AG20443 (cell line): Measurements from ENCODE around the gene GHRHR.

ENCODE experiments used
- DNase-seq: peaks from one replicate; pipeline ENCODE4 v3.0.0; 2012; ENCODE audit warnings: low spot score, mixed read lengths

The GHRHR gene

GRCh38 chr7:30963842-30964241 lies at the start of gene GHRHR:
Gene GHRHR (plus strand): TSS chr7:30963953. CDS start chr7:30964069, 116 bp downstream.
- DNase-seq, result peak; percentile 5

GRCh38 chr7:30914596-30914995 lies 49.2 kb upstream of the GHRHR start:
- peak; percentile 84 for DNase-seq

- peak; percentile 58 for DNase-seq
Measured at GRCh38 chr7:30915005-30915601, 48.6 kb upstream of the GHRHR start.

GRCh38 chr7:30915751-30916150 lies 48.0 kb upstream of the GHRHR start:
- DNase-seq, result no peak

GRCh38 chr7:30916255-30916654 lies 47.5 kb upstream of the GHRHR start:
- no peak for DNase-seq

GRCh38 chr7:30916767-30917166 lies 47.0 kb upstream of the GHRHR start:
- DNase-seq, result no peak

- no peak for DNase-seq
Measured at GRCh38 chr7:30917216-30917893, 46.4 kb upstream of the GHRHR start.

GRCh38 chr7:30918676-30919075 lies 45.1 kb upstream of the GHRHR start:
- DNase-seq, result no peak

GRCh38 chr7:30920021-30920583 lies 43.7 kb upstream of the GHRHR start:
- peak; percentile 70 for DNase-seq

- DNase-seq, result peak; percentile 81
Measured at GRCh38 chr7:30920584-30921539, 42.9 kb upstream of the GHRHR start.

GRCh38 chr7:30921540-30922401 lies 42.0 kb upstream of the GHRHR start:
- DNase-seq, result no peak

- DNase-seq, result no peak
Measured at GRCh38 chr7:30922596-30922995, 41.2 kb upstream of the GHRHR start.

GRCh38 chr7:30923009-30923773 lies 40.6 kb upstream of the GHRHR start:
- DNase-seq, result no peak

- DNase-seq, result no peak
Measured at GRCh38 chr7:30923774-30924413, 39.9 kb upstream of the GHRHR start.

- DNase-seq, result peak; percentile 1
Measured at GRCh38 chr7:30924624-30925023, 39.1 kb upstream of the GHRHR start.

- DNase-seq, result peak; percentile 5
Measured at GRCh38 chr7:30925117-30925516, 38.6 kb upstream of the GHRHR start.

GRCh38 chr7:30925913-30926312 lies 37.8 kb upstream of the GHRHR start:
- DNase-seq, result peak; percentile 2

GRCh38 chr7:30926313-30926712 lies 37.4 kb upstream of the GHRHR start:
- DNase-seq, result peak; percentile 5

- peak; percentile 1 for DNase-seq
Measured at GRCh38 chr7:30927040-30927439, 36.7 kb upstream of the GHRHR start.

GRCh38 chr7:30927559-30927958 lies 36.2 kb upstream of the GHRHR start:
- peak; percentile 2 for DNase-seq
